Type B pancreatic cell (in vitro differentiated cells): ENCODE results near the gene PTRHD1. TPM values are rescaled to one million over a fixed set of nuclear protein-coding genes. Genes with fewer than 3 reads are reported as not detected.

Experiments
- DNase-seq: peaks from one replicate; pipeline ENCODE4 v3.0.0; 2021; ENCODE audit warnings: mixed read lengths; ENCODE audit not compliant: unreplicated experiment; ENCODE audit errors: extremely low spot score
- H3K27ac Mint-ChIP-seq: 2 replicates; pipeline ENCODE4 v1.8.0; 2021; ENCODE audit warnings: mild to moderate bottlenecking, mixed read lengths
- H3K27me3 Mint-ChIP-seq: 2 replicates; pipeline ENCODE4 v1.8.0; 2021; ENCODE audit warnings: mixed read lengths
- H3K36me3 Mint-ChIP-seq: 2 replicates; pipeline ENCODE4 v1.8.0; 2021; ENCODE audit warnings: mixed read lengths
- H3K4me1 Mint-ChIP-seq: one replicate; pipeline ENCODE4 v1.8.0; 2021; ENCODE audit warnings: mixed read lengths; ENCODE audit not compliant: unreplicated experiment
- H3K4me3 Mint-ChIP-seq: 2 replicates; pipeline ENCODE4 v1.8.0; 2021; ENCODE audit warnings: mild to moderate bottlenecking, mixed read lengths
- H3K9me3 Mint-ChIP-seq: 2 replicates; pipeline ENCODE4 v1.8.0; 2021; ENCODE audit warnings: mixed read lengths
- CTCF ChIP-seq: fragments of 200-600 bp; sonication (generic); conservative IDR thresholded peaks from 2 replicates; pipeline ENCODE4 v1.5.0; 2021; ENCODE audit warnings: antibody characterized with exemption, mild to moderate bottlenecking
- total RNA-seq: library from RNA; stranded (reverse); gene quantifications from 2 replicates; pipeline ENCODE4 v1.2.1, GENCODE V29; 2021; ENCODE audit warnings: low replicate concordance

The PTRHD1 gene
- total RNA-seq, 1 donor from 2014 or later, result 23.1 TPM

DNA sequence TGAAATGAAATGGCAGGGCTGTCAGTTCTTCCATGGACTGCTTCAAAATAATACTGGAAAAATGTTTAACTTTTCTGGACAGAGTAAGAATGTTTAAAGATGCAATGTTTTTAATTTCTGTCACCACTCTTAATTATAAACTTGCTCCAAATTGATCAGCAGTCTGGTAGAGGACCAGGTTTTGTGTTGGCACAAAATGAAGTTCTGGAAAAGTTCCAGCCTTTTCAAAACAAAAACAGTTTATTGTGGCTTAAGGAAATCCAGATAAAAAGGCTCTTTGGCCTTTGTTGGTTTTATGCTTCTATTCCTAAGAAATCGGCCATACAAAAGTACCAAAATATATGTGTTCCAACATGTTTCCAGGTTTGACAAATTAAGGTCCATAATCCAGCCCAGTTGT is 48.8 kb downstream of the PTRHD1 start:
- no peak overlapping the region for H3K4me3 Mint-ChIP-seq
- H3K9me3 Mint-ChIP-seq, result no peaks in the 10 kb centered on the region
- H3K27me3 Mint-ChIP-seq, result no peaks in the 10 kb centered on the region
- H3K4me1 Mint-ChIP-seq, result no peaks in the 10 kb centered on the region
- H3K36me3 Mint-ChIP-seq, result peaks cover 25% of the 10 kb centered on the region
- TF ChIP-seq CTCF, result no peak
- no peak overlapping the region for H3K27ac Mint-ChIP-seq
- no peak for DNase-seq

- no peak for TF ChIP-seq CTCF
- no peaks in the 10 kb centered on the region for H3K4me1 Mint-ChIP-seq
- no peak overlapping the region for H3K27ac Mint-ChIP-seq
- no peaks in the 10 kb centered on the region for H3K27me3 Mint-ChIP-seq
- H3K9me3 Mint-ChIP-seq, result no peaks in the 10 kb centered on the region
- H3K36me3 Mint-ChIP-seq, result peaks cover 25% of the 10 kb centered on the region
- H3K4me3 Mint-ChIP-seq, result no peak overlapping the region
- no peak for DNase-seq
Observed at GRCh38 chr2:24743924-24744323, 49.3 kb downstream of the PTRHD1 start.

DNA sequence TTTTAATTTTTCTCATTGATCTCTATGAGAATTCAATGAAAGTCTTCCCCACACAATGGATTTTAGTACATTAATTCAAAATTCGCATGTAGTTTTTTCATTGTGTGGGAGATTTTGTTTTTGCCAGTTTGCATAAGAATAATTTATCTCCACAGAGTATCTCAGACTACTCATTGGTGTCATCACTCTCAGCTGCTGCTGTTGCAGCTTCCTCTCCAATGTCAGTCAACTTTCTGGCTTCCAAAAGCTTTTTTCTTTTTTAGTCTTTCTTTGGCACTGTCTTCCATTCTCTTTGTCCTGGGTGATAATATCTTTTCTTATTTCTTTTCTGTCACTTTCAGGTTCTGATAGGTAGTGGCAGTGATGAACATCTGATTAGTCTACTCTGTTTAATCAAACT is 50.5 kb downstream of the PTRHD1 start:
- H3K9me3 Mint-ChIP-seq, result no peaks in the 10 kb centered on the region
- no peaks in the 10 kb centered on the region for H3K27me3 Mint-ChIP-seq
- H3K27ac Mint-ChIP-seq, result no peak overlapping the region
- H3K4me1 Mint-ChIP-seq, result no peaks in the 10 kb centered on the region
- TF ChIP-seq CTCF, result no peak
- DNase-seq, result no peak
- H3K36me3 Mint-ChIP-seq, result peaks cover 25% of the 10 kb centered on the region
- no peak overlapping the region for H3K4me3 Mint-ChIP-seq

- no peaks in the 10 kb centered on the region for H3K4me1 Mint-ChIP-seq
- DNase-seq, result no peak
- H3K4me3 Mint-ChIP-seq, result no peak overlapping the region
- peaks cover 18% of the 10 kb centered on the region for H3K36me3 Mint-ChIP-seq
- no peak for TF ChIP-seq CTCF
- no peaks in the 10 kb centered on the region for H3K27me3 Mint-ChIP-seq
- H3K27ac Mint-ChIP-seq, result no peak overlapping the region
- H3K9me3 Mint-ChIP-seq, result no peaks in the 10 kb centered on the region
Observed at GRCh38 chr2:24740142-24740541, 53.0 kb downstream of the PTRHD1 start.

Other genes starting within 250 kb of the PTRHD1 start
- gene CENPO, start within 50 bp of the PTRHD1 start, total RNA-seq, result 14.4 and 39.7 TPM in 2 replicates
- gene ADCY3, start 126.8 kb upstream of the PTRHD1 start, total RNA-seq, result 22.1 and 46.2 TPM in 2 replicates
- gene DNAJC27, start 178.6 kb upstream of the PTRHD1 start, total RNA-seq, result 7.5 and 9.1 TPM in 2 replicates
- gene EFR3B, start 248.7 kb upstream of the PTRHD1 start, total RNA-seq, result 5.3 and 12.4 TPM in 2 replicates